ENCODE data around the gene ACKR3. TPM values are rescaled to one million over a fixed set of nuclear protein-coding genes. Genes with fewer than 3 reads are reported as not detected.

Gene ACKR3
- total and polyA plus RNA-seq, 2 of the 4 experiments (the other 2 are of a cell fraction): not detected

DNA sequence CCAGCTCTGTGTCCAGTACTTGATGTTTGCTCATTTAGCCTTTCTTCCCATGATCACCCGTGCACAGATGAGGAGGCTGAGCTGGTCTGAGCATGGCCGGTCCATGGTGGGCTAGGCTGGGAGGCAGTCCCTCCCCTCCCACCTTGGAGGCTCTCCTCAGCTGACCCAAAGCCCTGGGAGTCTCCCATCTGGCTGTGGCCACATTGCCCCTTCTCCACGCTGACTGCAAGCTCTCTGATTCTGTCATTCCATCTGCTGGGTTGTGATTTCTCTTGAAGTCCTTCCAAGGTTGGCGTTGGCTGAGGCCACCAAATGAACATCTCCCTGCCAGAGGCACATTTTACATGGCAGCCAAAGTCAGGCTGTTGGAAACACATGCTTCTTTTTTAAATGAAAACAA, 44.0 kb downstream of the ACKR3 start:
- Histone ChIP-seq H2BK5ac (ENCODE audit: low read depth, low read length, poor library complexity, severe bottlenecking) (no peak overlapping the region), H3K56ac (ENCODE audit: extremely low read depth, insufficient read depth, low read length) (no peak overlapping the region), H2BK120ac (ENCODE audit: low read depth, low read length) (no peak overlapping the region), H3K27me3 (ENCODE audit: control insufficient read depth, insufficient read depth, low read length) (peaks cover 15% of the 10 kb centered on the region), H2BK15ac (ENCODE audit: low read depth, low read length) (no peak overlapping the region), H3K4me3 (ENCODE audit: insufficient read depth, low read depth, low read length) (no peak overlapping the region), H3K4ac (ENCODE audit: low read depth, low read length) (no peak overlapping the region), H3K79me1 (ENCODE audit: low read depth in 1 of 2, low read length in 2 of 2) (no peaks in the 10 kb centered on the region), H4K91ac (ENCODE audit: insufficient read depth, low read depth, low read length) (no peak overlapping the region), H2AFZ (replicated peaks; ENCODE audit: low read length, poor library complexity) (no peak overlapping the region), H4K5ac (ENCODE audit: low read depth, low read length) (no peak overlapping the region), H3K18ac (ENCODE audit: low read depth, low read length) (no peak overlapping the region), H3K4me2 (ENCODE audit: low read depth, low read length) (no peak overlapping the region), H2AK5ac (ENCODE audit: low read depth, low read length) (no peak overlapping the region), H3K4me1 (ENCODE audit: control insufficient read depth, insufficient read depth, low read length) (peaks cover 2% of the 10 kb centered on the region; the same call in 1 of the 2 replicates), H2AK9ac (replicated peaks; ENCODE audit: low read depth, low read length, poor library complexity) (no peak overlapping the region), H3K14ac (replicated peaks; ENCODE audit: low read depth, low read length) (no peak overlapping the region), H2BK20ac (ENCODE audit: low read depth, low read length) (no peak overlapping the region), H4K8ac (ENCODE audit: low read depth in 2 of 2, low read length in 2 of 2) (no peak overlapping the region), H3K9me1 (ENCODE audit: insufficient read depth, low read length) (no peaks in the 10 kb centered on the region), H3K9me3 (ENCODE audit: control insufficient read depth, insufficient read depth, low read length) (no peaks in the 10 kb centered on the region; the same call in 1 of the 2 replicates), H3K23ac (ENCODE audit: low read depth, low read length) (no peak overlapping the region), H4K20me1 (ENCODE audit: insufficient read depth, low read length) (no peaks in the 10 kb centered on the region), H3K36me3 (ENCODE audit: control insufficient read depth, insufficient read depth, low read length) (no peaks in the 10 kb centered on the region), H3K9ac (ENCODE audit: low read depth, low read length) (no peak overlapping the region), H3K27ac (ENCODE audit: insufficient read depth, low read length) (no peak overlapping the region)
- in situ Hi-C loops (cut with MboI; ENCODE audit: low sequenced_read_pairs) (no loop called here), dilution Hi-C loops (cut with HindIII; ENCODE audit: low sequenced_read_pairs, unreplicated experiment) (no loop called here), intact Hi-C loops (cut with micrococcal nuclease) (no loop called here)
- CTCF ChIA-PET: no interaction called here
- TF ChIP-seq, protein P1, sequence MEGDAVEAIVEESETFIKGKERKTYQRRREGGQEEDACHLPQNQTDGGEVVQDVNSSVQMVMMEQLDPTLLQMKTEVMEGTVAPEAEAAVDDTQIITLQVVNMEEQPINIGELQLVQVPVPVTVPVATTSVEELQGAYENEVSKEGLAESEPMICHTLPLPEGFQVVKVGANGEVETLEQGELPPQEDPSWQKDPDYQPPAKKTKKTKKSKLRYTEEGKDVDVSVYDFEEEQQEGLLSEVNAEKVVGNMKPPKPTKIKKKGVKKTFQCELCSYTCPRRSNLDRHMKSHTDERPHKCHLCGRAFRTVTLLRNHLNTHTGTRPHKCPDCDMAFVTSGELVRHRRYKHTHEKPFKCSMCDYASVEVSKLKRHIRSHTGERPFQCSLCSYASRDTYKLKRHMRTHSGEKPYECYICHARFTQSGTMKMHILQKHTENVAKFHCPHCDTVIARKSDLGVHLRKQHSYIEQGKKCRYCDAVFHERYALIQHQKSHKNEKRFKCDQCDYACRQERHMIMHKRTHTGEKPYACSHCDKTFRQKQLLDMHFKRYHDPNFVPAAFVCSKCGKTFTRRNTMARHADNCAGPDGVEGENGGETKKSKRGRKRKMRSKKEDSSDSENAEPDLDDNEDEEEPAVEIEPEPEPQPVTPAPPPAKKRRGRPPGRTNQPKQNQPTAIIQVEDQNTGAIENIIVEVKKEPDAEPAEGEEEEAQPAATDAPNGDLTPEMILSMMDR (conservative IDR thresholded peaks at IDR 0.05; ENCODE audit: low read depth, low read length): no peak
- TF ChIP-seq RFX5 (IDR thresholded peaks at IDR 0.05; ENCODE audit: low read depth, low read length) (no peak), FOS (IDR thresholded peaks at IDR 0.05; ENCODE audit: low read depth, low read length) (no peak), NFE2L2 (IDR thresholded peaks at IDR 0.05; ENCODE audit: low read depth, low read length) (no peak), BHLHE40 (IDR thresholded peaks at IDR 0.05; ENCODE audit: low read depth, low read length) (no peak), POLR2A (IDR thresholded peaks at IDR 0.05; ENCODE audit: low read depth, low read length) (no peak), MXI1 (IDR thresholded peaks at IDR 0.05; ENCODE audit: borderline replicate concordance, low read depth, low read length) (no peak), CEBPB (IDR thresholded peaks at IDR 0.05; ENCODE audit: low read depth, low read length) (no peak)
- TF ChIP-seq, protein P2, sequence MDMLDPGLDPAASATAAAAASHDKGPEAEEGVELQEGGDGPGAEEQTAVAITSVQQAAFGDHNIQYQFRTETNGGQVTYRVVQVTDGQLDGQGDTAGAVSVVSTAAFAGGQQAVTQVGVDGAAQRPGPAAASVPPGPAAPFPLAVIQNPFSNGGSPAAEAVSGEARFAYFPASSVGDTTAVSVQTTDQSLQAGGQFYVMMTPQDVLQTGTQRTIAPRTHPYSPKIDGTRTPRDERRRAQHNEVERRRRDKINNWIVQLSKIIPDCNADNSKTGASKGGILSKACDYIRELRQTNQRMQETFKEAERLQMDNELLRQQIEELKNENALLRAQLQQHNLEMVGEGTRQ (IDR thresholded peaks at IDR 0.05; ENCODE audit: low read depth, low read length): no peak
- TF ChIP-seq, protein P3, sequence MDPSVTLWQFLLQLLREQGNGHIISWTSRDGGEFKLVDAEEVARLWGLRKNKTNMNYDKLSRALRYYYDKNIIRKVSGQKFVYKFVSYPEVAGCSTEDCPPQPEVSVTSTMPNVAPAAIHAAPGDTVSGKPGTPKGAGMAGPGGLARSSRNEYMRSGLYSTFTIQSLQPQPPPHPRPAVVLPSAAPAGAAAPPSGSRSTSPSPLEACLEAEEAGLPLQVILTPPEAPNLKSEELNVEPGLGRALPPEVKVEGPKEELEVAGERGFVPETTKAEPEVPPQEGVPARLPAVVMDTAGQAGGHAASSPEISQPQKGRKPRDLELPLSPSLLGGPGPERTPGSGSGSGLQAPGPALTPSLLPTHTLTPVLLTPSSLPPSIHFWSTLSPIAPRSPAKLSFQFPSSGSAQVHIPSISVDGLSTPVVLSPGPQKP (IDR thresholded peaks at IDR 0.05; ENCODE audit: borderline replicate concordance, low read depth, low read length): no peak
- ATAC-seq (ENCODE audit: low read depth) (no peak), DNase-seq (no peak)
- BruUV-seq (replicated peaks): no TSS peak
- no CpG with 5 or more reads among the region's 4 CpGs for WGBS, 2 experiments (ENCODE audit: extremely low coverage in 2 of 2, insufficient read length in 1 of 2)
- POLR2A ChIA-PET (ENCODE audit: unreplicated experiment): no interaction called here
